A549 (cell line): Measurements from ENCODE around the gene TXK. TPM values are rescaled to one million over a fixed set of nuclear protein-coding genes. Genes with fewer than 3 reads are reported as not detected.
A peak's percentile ranks its signal among the peaks of the same experiment; 100 is the strongest.

Experiments
- ATAC-seq, 2 experiments: fragments of 200-7000 bp in 1 of 2; fragments of >200 bp in 1 of 2; cut with Nextera tagmentation in 1 of 2; cut with Tn5 transposase in 1 of 2; 3 replicates each; pipeline versions ENCODE4 v1.8.0 to v1.9.1; 2018 to 2020; ENCODE audit warnings: mild to moderate bottlenecking in 1 of 2, moderate library complexity in 1 of 2
- CTCF ChIA-PET: fragments of 300-600 bp; sonication (Branson Sonifier 250); formaldehyde crosslinking; extraction: SDS; loops from one replicate; lab custom pipeline; 2021; ENCODE audit warnings: antibody characterized with exemption, inconsistent platforms; lab: Yijun Ruan, JAX
- POLR2A ChIA-PET: fragments of 350-600 bp; formaldehyde crosslinking; extraction: SDS; loops from one replicate; lab custom pipeline; 2021; ENCODE audit warnings: antibody characterized with exemption, inconsistent platforms; lab: Yijun Ruan, JAX
- DNase-seq, 2 experiments: peaks; one replicate each; pipeline versions ENCODE4 v3.0.0 to v3.0.0-alpha.2; 2011 to 2016; ENCODE audit warnings: low read depth in 1 of 2, low spot score in 1 of 2
- FAIRE-seq: peaks from 2 replicates; lab custom pipeline; 2011; peaks lifted over from hg19 to GRCh38; lab: Jason Lieb, UNC
- H3K27ac ChIP-seq, 2 experiments: fragments of >200 bp; sonication (Bioruptor Twin); formaldehyde crosslinking; 3 replicates each; pipeline ENCODE4 v1.5.1; 2016 to 2017
- H3K4me1 ChIP-seq: fragments of >200 bp; sonication (Bioruptor Twin); formaldehyde crosslinking; 3 replicates; pipeline ENCODE4 v1.6.1; 2016
- H3K4me2 ChIP-seq: fragments of >200 bp; sonication (Bioruptor Twin); formaldehyde crosslinking; 3 replicates; pipeline ENCODE4 v1.6.1; 2016
- H3K4me3 ChIP-seq: fragments of >200 bp; sonication (Bioruptor Twin); formaldehyde crosslinking; 3 replicates; pipeline ENCODE4 v1.5.1; 2016
- H3K9me3 ChIP-seq: fragments of >200 bp; sonication (Bioruptor Twin); formaldehyde crosslinking; 3 replicates; pipeline ENCODE4 v1.6.1; 2016
- CBX2 ChIP-seq: fragments of 200-600 bp; sonication (generic); IDR thresholded peaks from 2 replicates; pipeline ENCODE4 v1.6.1; 2016; ENCODE audit warnings: low read depth, mild to moderate bottlenecking, borderline replicate concordance
- EHF ChIP-seq: fragments of 250-450 bp; sonication (Bioruptor Pico); IDR thresholded peaks from 2 replicates; pipeline ENCODE4 v1.5.0; 2020; ENCODE audit warnings: mild to moderate bottlenecking
- ESRRA ChIP-seq: fragments of 150-350 bp; IDR thresholded peaks from 2 replicates; pipeline ENCODE4 v1.6.1; 2014; ENCODE audit warnings: mild to moderate bottlenecking, low read length, borderline replicate concordance
- FOSL2 ChIP-seq, 2 experiments: fragments of 450-650 bp in 1 of 2; fragments of >200 bp in 1 of 2; sonication (Bioruptor Twin) in 1 of 2; formaldehyde crosslinking; IDR thresholded peaks; 2 replicates each; pipeline versions ENCODE4 v1.5.0 to v1.6.1; 2016 to 2020; ENCODE audit warnings: mild to moderate bottlenecking in 1 of 2, moderate library complexity in 1 of 2
- HDAC2 ChIP-seq: fragments of 200-600 bp; sonication (generic); IDR thresholded peaks from 2 replicates; pipeline ENCODE4 v1.6.1; 2016
- HEYL ChIP-seq: fragments of 250-450 bp; sonication (Bioruptor Pico); IDR thresholded peaks from 2 replicates; pipeline ENCODE4 v1.8.0; 2021; ENCODE audit warnings: mild to moderate bottlenecking, moderate library complexity
- HOXA7 ChIP-seq: fragments of 250-450 bp; sonication (Bioruptor Pico); IDR thresholded peaks from 2 replicates; pipeline ENCODE4 v1.5.0; 2020; ENCODE audit warnings: mild to moderate bottlenecking, moderate library complexity
- HOXB13 ChIP-seq: fragments of 250-450 bp; sonication (Bioruptor Pico); IDR thresholded peaks from 2 replicates; pipeline ENCODE4 v1.5.0; 2020; ENCODE audit warnings: low read depth, mild to moderate bottlenecking, moderate library complexity
- HOXB5 ChIP-seq: fragments of 250-450 bp; sonication (Bioruptor Pico); IDR thresholded peaks from 2 replicates; pipeline ENCODE4 v1.5.0; 2020; ENCODE audit warnings: mild to moderate bottlenecking, moderate library complexity
- JUN ChIP-seq, 2 experiments: fragments of >200 bp; sonication (Bioruptor Twin); formaldehyde crosslinking; IDR thresholded peaks; 2 replicates in 1 of 2; 3 replicates in 1 of 2; pipeline ENCODE4 v1.6.1; 2016 to 2017
- MAZ ChIP-seq: fragments of 150-350 bp; IDR thresholded peaks from 2 replicates; pipeline ENCODE4 v1.6.1; 2014; ENCODE audit warnings: antibody characterized with exemption, low read depth, low read length, borderline replicate concordance
- PHF8 ChIP-seq: fragments of 200-600 bp; sonication (generic); IDR thresholded peaks from 2 replicates; pipeline ENCODE4 v1.6.1; 2016; ENCODE audit warnings: low read depth, mild to moderate bottlenecking, antibody characterized with exemption, moderate library complexity, borderline replicate concordance
- POLR2A ChIP-seq: IDR thresholded peaks from 2 replicates; pipeline ENCODE4 v1.6.1; 2012; ENCODE audit warnings: mild to moderate bottlenecking, low read length
- RFX5 ChIP-seq: fragments of 450-650 bp; IDR thresholded peaks from 2 replicates; pipeline ENCODE4 v1.7.1; 2014; ENCODE audit warnings: antibody characterized with exemption, mild to moderate bottlenecking, moderate library complexity
- RNF2 ChIP-seq: fragments of 200-600 bp; sonication (generic); IDR thresholded peaks from 2 replicates; pipeline ENCODE4 v1.6.1; 2016; ENCODE audit warnings: low read depth, mild to moderate bottlenecking, antibody characterized with exemption, moderate library complexity, borderline replicate concordance
- SMC3 ChIP-seq: fragments of >200 bp; sonication (Bioruptor Twin); formaldehyde crosslinking; IDR thresholded peaks from 3 replicates; pipeline ENCODE4 v1.6.1; 2018; ENCODE audit warnings: inconsistent platforms
- SREBF2 ChIP-seq: fragments of 450-650 bp; IDR thresholded peaks from 2 replicates; pipeline ENCODE4 v1.6.1; 2014; ENCODE audit warnings: mild to moderate bottlenecking, moderate library complexity
- ZNF302 ChIP-seq: fragments of 250-450 bp; sonication (Bioruptor Pico); IDR thresholded peaks from 2 replicates; pipeline ENCODE4 v1.9.0; 2021; ENCODE audit warnings: inconsistent platforms, mild to moderate bottlenecking, moderate library complexity
- ZSCAN20 ChIP-seq: fragments of 250-450 bp; sonication (Bioruptor Pico); IDR thresholded peaks from 2 replicates; pipeline ENCODE4 v1.8.0; 2022; ENCODE audit warnings: mild to moderate bottlenecking, moderate library complexity
- WGBS: methylation state at CpG from one replicate; pipeline ENCODE4 v1.1.6; 2017; ENCODE audit errors: missing lambda C conversion rate; 5-methylcytosine and 5-hydroxymethylcytosine counted together
- polyA plus RNA-seq, 4 experiments: library from polyadenylated mRNA; depleted of rRNA in 3 of 4; stranded (reverse); fragments of >200 nt; fragmentation: RNase III in 1 of 4; extraction: RNeasy Plus Mini Kit Qiagen cat#74134 plus additional on column Dnase treatment in 1 of 4; gene quantifications; 2 replicates in 3 of 4; 3 replicates in 1 of 4; pipeline ENCODE4 v1.2.3, GENCODE V29; 2011 to 2017
- TF ChIP-seq, protein P1 (sequence below): fragments of >200 bp; sonication (Bioruptor Twin); formaldehyde crosslinking; IDR thresholded peaks from 2 replicates; pipeline ENCODE4 v1.6.1; 2016
- TF ChIP-seq, protein P2 (sequence below): fragments of 200-600 bp; sonication (generic); IDR thresholded peaks from 2 replicates; pipeline ENCODE4 v1.6.1; 2016; ENCODE audit warnings: antibody characterized with exemption, mild to moderate bottlenecking, moderate library complexity
- TF ChIP-seq, protein P3 (sequence below): IDR thresholded peaks from 2 replicates; pipeline ENCODE4 v1.6.1; 2012
- TF ChIP-seq, protein P4 (sequence below): IDR thresholded peaks from 2 replicates; pipeline ENCODE4 v1.6.1; 2012; ENCODE audit warnings: low read depth, borderline replicate concordance
- TF ChIP-seq, protein P5 (sequence below): fragments of 450-650 bp; IDR thresholded peaks from 2 replicates; pipeline ENCODE4 v1.6.1; 2014; ENCODE audit warnings: antibody characterized with exemption

The TXK gene
- polyA plus RNA-seq, 2 of the 4 experiments (the other 2 are of a cell fraction), result 0.06 to 0.14 TPM

DNA sequence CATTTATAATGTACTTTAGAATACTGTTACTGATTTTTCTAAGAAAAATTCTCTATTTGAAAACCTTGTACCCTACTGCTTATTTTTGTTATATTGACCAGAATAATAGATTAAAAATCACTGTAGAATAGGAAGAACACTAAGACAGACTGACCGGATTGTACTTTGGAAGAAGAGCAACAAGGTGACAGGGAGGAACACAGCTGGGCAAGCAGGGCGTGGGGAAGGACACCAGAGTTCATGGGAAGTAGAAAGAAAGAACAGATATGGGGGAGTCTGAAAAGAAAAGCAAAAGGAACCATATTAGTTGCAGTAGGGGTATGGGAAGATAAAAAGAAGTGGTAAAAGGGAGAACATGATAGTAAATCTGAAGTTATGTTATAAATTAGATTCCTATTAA, 38.6 kb downstream of the TXK start:
- TF ChIP-seq MAZ (no peak), ZSCAN20 (no peak), HOXA7 (no peak), CBX2 (no peak), HDAC2 (no peak), EHF (CRISPR knock-in tag) (no peak), SREBF2 (no peak), RNF2 (no peak), FOSL2 (IDR thresholded peaks at IDR 0.05) (no peak), FOSL2 (CRISPR knock-in tag; IDR thresholded peaks at IDR 0.05) (no peak), POLR2A (no peak), SMC3 (no peak), HEYL (CRISPR knock-in tag) (no peak), JUN (IDR thresholded peaks at IDR 0.05) (no peak)
- TF ChIP-seq, protein P1, sequence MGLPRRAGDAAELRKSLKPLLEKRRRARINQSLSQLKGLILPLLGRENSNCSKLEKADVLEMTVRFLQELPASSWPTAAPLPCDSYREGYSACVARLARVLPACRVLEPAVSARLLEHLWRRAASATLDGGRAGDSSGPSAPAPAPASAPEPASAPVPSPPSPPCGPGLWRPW, result no peak
- TF ChIP-seq, protein P2, sequence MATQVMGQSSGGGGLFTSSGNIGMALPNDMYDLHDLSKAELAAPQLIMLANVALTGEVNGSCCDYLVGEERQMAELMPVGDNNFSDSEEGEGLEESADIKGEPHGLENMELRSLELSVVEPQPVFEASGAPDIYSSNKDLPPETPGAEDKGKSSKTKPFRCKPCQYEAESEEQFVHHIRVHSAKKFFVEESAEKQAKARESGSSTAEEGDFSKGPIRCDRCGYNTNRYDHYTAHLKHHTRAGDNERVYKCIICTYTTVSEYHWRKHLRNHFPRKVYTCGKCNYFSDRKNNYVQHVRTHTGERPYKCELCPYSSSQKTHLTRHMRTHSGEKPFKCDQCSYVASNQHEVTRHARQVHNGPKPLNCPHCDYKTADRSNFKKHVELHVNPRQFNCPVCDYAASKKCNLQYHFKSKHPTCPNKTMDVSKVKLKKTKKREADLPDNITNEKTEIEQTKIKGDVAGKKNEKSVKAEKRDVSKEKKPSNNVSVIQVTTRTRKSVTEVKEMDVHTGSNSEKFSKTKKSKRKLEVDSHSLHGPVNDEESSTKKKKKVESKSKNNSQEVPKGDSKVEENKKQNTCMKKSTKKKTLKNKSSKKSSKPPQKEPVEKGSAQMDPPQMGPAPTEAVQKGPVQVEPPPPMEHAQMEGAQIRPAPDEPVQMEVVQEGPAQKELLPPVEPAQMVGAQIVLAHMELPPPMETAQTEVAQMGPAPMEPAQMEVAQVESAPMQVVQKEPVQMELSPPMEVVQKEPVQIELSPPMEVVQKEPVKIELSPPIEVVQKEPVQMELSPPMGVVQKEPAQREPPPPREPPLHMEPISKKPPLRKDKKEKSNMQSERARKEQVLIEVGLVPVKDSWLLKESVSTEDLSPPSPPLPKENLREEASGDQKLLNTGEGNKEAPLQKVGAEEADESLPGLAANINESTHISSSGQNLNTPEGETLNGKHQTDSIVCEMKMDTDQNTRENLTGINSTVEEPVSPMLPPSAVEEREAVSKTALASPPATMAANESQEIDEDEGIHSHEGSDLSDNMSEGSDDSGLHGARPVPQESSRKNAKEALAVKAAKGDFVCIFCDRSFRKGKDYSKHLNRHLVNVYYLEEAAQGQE, result no peak
- TF ChIP-seq, protein P3, sequence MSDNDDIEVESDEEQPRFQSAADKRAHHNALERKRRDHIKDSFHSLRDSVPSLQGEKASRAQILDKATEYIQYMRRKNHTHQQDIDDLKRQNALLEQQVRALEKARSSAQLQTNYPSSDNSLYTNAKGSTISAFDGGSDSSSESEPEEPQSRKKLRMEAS, result no peak
- TF ChIP-seq, protein P4, sequence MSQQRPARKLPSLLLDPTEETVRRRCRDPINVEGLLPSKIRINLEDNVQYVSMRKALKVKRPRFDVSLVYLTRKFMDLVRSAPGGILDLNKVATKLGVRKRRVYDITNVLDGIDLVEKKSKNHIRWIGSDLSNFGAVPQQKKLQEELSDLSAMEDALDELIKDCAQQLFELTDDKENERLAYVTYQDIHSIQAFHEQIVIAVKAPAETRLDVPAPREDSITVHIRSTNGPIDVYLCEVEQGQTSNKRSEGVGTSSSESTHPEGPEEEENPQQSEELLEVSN, result no peak
- peaks cover 4% of the 10 kb centered on the region; the same call in 1 of the 3 replicates for H3K4me1 ChIP-seq
- no peaks in the 10 kb centered on the region for H3K9me3 ChIP-seq
- H3K4me2 ChIP-seq, result no peak overlapping the region
- no peak for ATAC-seq
- ChIA-PET POLR2A (no interaction called here), CTCF (interaction anchor here (1.1 to 1.6 kb wide), 2 partner anchors 8 to 14 kb away, joined by 4 to 6 read pairs; no protein-coding TSS in a partner anchor)
- no peak for FAIRE-seq
- no peak overlapping the region for H3K4me3 ChIP-seq
- H3K27ac ChIP-seq, result no peak overlapping the region
- no peak for DNase-seq
- whole genome bisulfite sequencing, result 31% methylated on average over 2 of the region's 2 CpGs

DNA sequence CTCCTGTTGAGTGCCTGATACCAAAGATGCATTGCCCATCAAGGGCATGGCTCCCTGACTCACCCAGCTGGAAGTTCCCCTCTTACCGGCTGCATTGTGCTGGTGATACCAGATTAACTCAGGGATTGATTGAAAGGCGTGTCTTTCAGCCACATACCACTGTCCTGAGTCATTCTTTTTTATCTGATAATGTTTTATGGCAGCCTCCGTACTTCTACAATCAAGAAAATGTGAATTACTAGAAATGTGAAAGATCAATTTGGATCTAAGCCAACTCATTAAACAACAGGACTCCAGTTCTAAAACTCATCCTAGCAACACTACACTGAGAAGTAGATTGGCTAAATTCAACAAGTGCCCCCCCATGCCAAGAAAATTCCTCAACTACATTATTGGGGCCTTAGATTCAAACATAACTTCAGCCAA, 40.0 kb downstream of the TXK start:
- POLR2A ChIA-PET, result no interaction called here
- Histone ChIP-seq H3K4me3 (no peak overlapping the region), H3K4me2 (peak overlapping the region; percentile 30; the same call in 2 of the 3 replicates), H3K27ac (no peak overlapping the region), H3K9me3 (no peaks in the 10 kb centered on the region), H3K4me1 (peaks cover 4% of the 10 kb centered on the region; the same call in 1 of the 3 replicates)
- WGBS, result 13% methylated on average over 3 of the region's 3 CpGs
- CTCF ChIA-PET, result no interaction called here
- TF ChIP-seq PHF8 (no peak), ZNF302 (CRISPR knock-in tag) (no peak), ESRRA (no peak), HOXB5 (CRISPR knock-in tag) (no peak), RFX5 (no peak), HOXB13 (CRISPR knock-in tag) (no peak)
- TF ChIP-seq, protein P5, sequence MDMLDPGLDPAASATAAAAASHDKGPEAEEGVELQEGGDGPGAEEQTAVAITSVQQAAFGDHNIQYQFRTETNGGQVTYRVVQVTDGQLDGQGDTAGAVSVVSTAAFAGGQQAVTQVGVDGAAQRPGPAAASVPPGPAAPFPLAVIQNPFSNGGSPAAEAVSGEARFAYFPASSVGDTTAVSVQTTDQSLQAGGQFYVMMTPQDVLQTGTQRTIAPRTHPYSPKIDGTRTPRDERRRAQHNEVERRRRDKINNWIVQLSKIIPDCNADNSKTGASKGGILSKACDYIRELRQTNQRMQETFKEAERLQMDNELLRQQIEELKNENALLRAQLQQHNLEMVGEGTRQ, result no peak
- DNase-seq, result peak; percentile 14 to 19
- no peak for FAIRE-seq
- peak in 1 of 2 experiments; percentile 58; a peak in 3 of 6 replicates for ATAC-seq
